Right atrium auricular region (tissue), 2 donors: ENCODE measurements around the gene ARHGEF35. TPM values are rescaled to one million over a fixed set of nuclear protein-coding genes. Genes with fewer than 3 reads are reported as not detected.
A peak's percentile ranks its signal among the peaks of the same experiment; 100 is the strongest.
"Not testable (repeated sequence)": the region's sequence is repeated elsewhere in the genome, so short reads cannot be mapped to it uniquely, and the experiment has no call there.

Experiments
- DNase-seq: peaks from one replicate; pipeline ENCODE4 v3.0.0-alpha.2; 2019; ENCODE audit warnings: low spot score
- H3K27ac ChIP-seq, 2 donors: fragments of 200-600 bp; sonication (generic); 1 replicate in 1 of 2; 2 replicates in 1 of 2; pipeline ENCODE4 v1.5.1; 2016 to 2019
- H3K27me3 ChIP-seq, 2 donors: fragments of 200-600 bp; sonication (generic); one replicate each; pipeline versions ENCODE4 v1.5.1 to v1.6.0; 2017 to 2019
- H3K36me3 ChIP-seq: fragments of 200-600 bp; sonication (generic); one replicate; pipeline ENCODE4 v1.5.1; 2016
- H3K4me1 ChIP-seq, 2 donors: fragments of 200-600 bp; sonication (generic); one replicate each; pipeline versions ENCODE4 v1.5.1 to v1.6.0; 2017 to 2019
- H3K4me3 ChIP-seq, 2 donors: fragments of 200-600 bp; sonication (generic); 1 replicate in 1 of 2; 2 replicates in 1 of 2; pipeline ENCODE4 v1.5.1; 2017 to 2019; ENCODE audit warnings: mild to moderate bottlenecking in 1 of 2, moderate library complexity in 1 of 2
- H3K9me3 ChIP-seq, 2 donors: fragments of 200-600 bp; sonication (generic); one replicate each; pipeline ENCODE4 v1.5.1; 2019
- total RNA-seq, 2 donors: library from RNA; depleted of rRNA; stranded (reverse); fragments of >200 nt; gene quantifications; one replicate each; pipeline ENCODE4 v1.1.0, GENCODE V29; 2016
- TF ChIP-seq, protein P1 (sequence below), 2 donors: fragments of 200-600 bp; sonication (generic); IDR thresholded peaks; one replicate each; pipeline ENCODE4 v1.5.1; 2019; ENCODE audit warnings: antibody characterized with exemption in 2 of 2

ARHGEF35 gene
- total RNA-seq, 2 donors from 2014 or later = 1.7 TPM

DNA sequence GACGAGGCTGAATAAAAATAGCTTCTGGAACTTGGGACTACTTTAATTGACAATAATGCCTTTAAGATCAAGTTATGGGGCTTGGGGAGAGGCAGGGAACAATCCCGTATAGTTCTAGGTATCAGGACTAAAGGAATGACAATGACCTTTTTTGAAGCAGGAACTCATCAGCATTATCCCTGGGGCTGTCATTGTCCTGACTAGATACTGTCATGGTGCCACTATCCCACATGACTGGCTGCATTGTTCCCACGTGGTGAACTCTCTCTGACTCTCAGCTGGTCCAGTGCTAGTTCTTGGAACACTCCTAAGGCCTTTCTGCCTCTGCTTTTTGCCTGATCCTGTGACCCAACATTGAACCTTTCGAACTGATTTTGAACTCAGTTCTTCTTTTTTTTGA is 3.3 kb upstream of the ARHGEF35 start:
- H3K36me3 ChIP-seq, H3K27me3 ChIP-seq, DNase-seq, H3K9me3 ChIP-seq, H3K4me1 ChIP-seq, H3K4me3 ChIP-seq, H3K27ac ChIP-seq: not testable (repeated sequence)

DNA sequence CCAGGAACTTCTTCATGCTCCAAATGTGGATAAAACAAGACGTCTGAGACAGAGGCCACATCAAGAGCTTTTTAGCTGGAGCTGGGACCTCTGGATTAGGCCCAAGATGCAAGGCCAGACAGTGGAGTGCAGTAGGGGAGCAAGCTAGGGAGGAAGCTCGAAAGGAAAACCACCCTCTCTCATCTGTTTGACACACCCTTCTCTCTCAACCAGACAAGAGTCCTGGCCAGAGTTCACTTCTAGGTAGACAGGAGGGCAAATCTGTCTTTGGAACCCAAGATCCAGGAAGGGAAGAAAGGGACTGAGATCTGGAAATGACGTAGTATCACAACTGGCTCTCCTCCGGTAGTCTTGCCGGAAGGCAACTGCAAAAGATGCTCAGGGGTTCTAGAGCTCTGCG is 1.2 kb downstream of the ARHGEF35 start:
- DNase-seq, H3K27me3 ChIP-seq, H3K4me1 ChIP-seq, H3K9me3 ChIP-seq, H3K36me3 ChIP-seq, H3K27ac ChIP-seq, H3K4me3 ChIP-seq: not testable (repeated sequence)

DNA sequence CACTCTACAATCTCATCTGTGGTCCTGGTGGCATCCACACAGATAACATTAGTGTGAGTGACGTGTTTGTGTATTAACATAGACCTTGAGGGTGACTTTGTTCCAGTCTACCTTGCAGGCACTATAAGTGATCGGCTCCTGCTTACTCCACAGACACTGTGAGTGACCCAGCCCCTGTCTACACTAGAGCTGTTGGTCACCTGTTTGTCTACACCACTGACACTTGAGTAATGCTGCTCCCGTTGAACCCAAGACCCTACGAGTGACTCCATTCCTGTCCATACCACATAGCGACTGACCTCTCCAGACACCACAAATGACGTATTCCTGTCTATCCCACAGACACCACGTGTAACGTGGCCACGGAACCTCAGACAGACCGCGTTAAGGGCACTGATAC is 1.9 kb downstream of the ARHGEF35 start:
- not testable (repeated sequence) for H3K36me3 ChIP-seq, DNase-seq, H3K9me3 ChIP-seq, H3K4me3 ChIP-seq, H3K27me3 ChIP-seq, H3K27ac ChIP-seq, H3K4me1 ChIP-seq

DNA sequence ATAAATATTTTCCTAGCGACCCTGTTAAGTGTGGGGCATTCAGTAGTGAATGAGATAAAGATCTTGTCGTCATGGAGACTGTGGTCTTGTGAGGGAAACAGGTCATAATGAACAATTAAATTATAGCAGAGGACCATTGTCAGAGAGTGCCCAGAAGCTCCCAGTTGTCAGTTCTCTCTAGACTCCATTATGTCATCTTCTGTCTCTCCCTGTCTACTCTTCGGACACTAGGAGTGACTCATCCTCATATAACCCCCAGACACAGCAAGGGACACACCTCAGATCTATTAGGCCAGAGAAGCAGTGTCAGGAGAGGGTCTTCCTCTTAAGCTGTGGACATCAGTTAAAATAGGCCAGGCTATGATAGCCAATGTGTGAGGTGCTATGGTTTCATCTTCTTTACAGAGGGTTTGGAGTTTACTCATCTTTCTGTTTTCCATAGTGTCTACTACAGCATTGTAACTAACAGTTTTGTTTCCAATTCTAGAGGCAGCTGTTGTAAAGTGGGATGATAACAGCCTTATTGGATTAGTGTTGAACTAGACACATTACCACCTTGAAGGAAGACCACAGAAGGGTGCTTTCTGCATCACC is 7.0 kb downstream of the ARHGEF35 start:
- not testable (repeated sequence) for H3K4me1 ChIP-seq, H3K27me3 ChIP-seq, H3K27ac ChIP-seq, H3K4me3 ChIP-seq, DNase-seq, H3K9me3 ChIP-seq, H3K36me3 ChIP-seq

DNA sequence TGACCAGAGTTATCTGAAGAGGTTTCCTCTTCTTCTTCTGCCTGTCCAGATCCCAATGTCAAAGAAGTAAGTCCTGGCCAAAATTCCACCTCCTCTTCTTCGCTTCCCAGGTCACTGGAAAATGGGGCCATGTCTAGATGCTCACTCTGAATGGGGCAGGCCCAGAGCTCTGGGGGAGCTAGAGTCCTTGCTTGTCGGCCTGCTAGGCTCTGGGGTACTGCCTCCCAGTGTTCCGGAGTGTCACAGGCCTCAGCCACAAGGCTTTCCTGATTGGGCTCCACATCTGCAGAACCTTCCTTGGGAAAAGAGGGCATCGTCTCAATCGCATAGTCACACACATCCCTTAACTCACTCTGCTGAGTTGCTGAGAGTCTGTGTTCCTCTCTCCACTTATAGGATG is 7.8 kb downstream of the ARHGEF35 start:
- H3K27me3 ChIP-seq, H3K9me3 ChIP-seq, DNase-seq, H3K36me3 ChIP-seq, H3K4me1 ChIP-seq, H3K4me3 ChIP-seq, H3K27ac ChIP-seq: not testable (repeated sequence)

DNA sequence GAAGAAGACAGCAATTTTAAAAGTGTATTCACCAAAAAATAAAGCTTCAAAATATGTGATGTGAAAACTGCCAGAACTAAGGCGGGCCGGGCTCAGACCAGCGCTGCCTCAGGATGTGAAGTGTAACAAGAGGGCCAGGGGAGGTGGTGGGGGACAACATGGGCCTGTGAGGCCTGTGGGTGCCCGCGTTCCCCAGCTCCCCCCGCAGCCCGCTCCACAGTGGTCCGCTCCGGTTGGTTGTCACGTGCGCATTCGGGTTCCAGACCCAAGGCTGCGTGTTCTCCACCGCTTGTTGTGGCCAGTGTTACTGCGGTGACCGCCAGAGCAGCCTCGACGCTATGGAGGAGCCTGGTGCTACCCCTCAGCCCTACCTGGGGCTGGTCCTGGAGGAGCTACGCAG is 12.5 kb downstream of the ARHGEF35 start, which contains the start of gene CTAGE4:
TSS of gene CTAGE4 (plus strand) at position 301 of the 400 bp plus-strand sequence. CDS start at position 339, 38 bp downstream.
- not testable (repeated sequence) for DNase-seq

DNA sequence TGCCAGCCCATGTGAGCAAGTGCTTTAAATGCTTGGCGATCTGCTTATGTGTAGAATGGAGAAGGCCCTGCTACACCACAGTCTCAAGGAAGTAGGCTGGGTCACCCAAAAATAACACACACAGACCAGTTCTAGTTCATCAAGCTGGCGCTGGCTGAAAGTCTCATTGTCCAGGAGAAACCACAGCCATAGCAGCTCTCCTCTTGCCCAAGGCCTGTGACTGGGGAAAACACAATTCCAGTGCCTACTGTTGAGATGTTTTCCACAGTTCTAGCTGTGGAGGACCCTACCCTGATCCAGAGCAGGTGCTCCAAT is 16.5 kb downstream of the ARHGEF35 start:
- H3K9me3 ChIP-seq, H3K27me3 ChIP-seq, H3K4me1 ChIP-seq, H3K27ac ChIP-seq, H3K4me3 ChIP-seq, H3K36me3 ChIP-seq, DNase-seq: not testable (repeated sequence)

More for the DNA sequence above, 12.5 kb downstream of the ARHGEF35 start, which contains the start of gene CTAGE4:
- not testable (repeated sequence) for H3K36me3 ChIP-seq, H3K27ac ChIP-seq, H3K27me3 ChIP-seq, H3K9me3 ChIP-seq, H3K4me3 ChIP-seq, H3K4me1 ChIP-seq

DNA sequence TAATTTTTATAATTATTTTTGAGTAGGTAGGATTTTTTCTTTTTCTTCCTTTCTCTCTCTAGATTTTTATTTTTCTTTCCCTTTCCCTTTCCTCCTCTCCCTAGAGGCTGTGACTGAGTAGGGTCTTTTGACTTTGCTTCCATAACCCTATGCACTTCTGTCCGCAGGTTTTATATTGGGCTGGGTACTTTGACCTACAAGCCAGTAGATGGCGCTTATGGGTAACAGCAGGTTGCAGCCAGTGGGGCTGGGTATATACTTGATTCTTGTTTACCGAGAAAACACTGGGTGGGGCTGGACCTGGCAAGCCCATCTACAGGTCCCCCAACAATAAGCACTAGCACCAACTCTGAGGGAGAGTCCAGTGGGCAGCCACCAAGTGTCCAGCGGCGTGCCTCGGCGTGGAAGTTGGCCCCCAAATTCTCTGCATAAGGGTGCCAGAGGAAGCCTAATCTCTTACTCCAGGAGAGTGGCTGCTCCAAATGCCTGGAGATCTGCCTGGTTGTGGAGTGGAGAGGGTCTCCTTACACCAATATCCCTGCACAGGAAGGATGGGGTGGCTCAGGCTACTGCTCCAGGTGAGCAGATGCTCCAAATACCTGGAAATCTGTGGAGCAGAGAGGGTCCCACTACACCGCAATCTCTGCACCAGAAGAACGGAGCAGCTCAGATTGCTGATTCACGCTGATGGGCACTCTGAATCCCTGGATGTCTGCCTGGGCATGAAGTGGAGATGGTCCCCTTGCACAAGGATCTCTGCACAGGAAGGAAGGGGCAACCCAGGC is 17.1 kb downstream of the ARHGEF35 start:
- H3K4me3 ChIP-seq, H3K27me3 ChIP-seq, H3K36me3 ChIP-seq, DNase-seq, H3K9me3 ChIP-seq, H3K27ac ChIP-seq, H3K4me1 ChIP-seq: not testable (repeated sequence)
- TF ChIP-seq, protein P1, sequence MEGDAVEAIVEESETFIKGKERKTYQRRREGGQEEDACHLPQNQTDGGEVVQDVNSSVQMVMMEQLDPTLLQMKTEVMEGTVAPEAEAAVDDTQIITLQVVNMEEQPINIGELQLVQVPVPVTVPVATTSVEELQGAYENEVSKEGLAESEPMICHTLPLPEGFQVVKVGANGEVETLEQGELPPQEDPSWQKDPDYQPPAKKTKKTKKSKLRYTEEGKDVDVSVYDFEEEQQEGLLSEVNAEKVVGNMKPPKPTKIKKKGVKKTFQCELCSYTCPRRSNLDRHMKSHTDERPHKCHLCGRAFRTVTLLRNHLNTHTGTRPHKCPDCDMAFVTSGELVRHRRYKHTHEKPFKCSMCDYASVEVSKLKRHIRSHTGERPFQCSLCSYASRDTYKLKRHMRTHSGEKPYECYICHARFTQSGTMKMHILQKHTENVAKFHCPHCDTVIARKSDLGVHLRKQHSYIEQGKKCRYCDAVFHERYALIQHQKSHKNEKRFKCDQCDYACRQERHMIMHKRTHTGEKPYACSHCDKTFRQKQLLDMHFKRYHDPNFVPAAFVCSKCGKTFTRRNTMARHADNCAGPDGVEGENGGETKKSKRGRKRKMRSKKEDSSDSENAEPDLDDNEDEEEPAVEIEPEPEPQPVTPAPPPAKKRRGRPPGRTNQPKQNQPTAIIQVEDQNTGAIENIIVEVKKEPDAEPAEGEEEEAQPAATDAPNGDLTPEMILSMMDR (IDR thresholded peaks at IDR 0.05) = peak in 1 of 2 donors; percentile 55

DNA sequence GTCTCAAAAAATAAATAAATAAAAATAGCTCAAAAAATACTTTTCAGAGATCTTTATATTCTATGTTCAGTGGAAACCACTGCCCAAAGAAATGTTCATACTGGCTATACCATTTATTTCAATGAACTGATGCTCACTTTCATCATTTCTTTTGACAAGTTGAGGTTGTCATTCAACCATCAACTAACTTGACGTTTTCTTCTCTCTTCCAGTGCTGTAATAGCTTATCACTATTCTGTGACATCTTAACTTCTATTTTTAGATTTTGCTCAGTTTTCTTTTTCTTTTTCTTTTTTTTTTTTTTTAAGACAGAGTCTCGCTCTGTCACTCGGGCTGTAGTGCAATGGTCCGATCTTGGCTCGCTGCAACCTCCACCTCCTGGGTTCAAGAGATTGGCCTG is 21.0 kb downstream of the ARHGEF35 start:
- H3K27ac ChIP-seq = no peak overlapping the region
- H3K36me3 ChIP-seq = no peaks in the 10 kb centered on the region
- no peak overlapping the region for H3K4me3 ChIP-seq
- DNase-seq = no peak
- H3K9me3 ChIP-seq = no peaks in the 10 kb centered on the region
- no peaks in the 10 kb centered on the region for H3K27me3 ChIP-seq
- TF ChIP-seq, protein P1 (IDR thresholded peaks at IDR 0.05) = no peak
- H3K4me1 ChIP-seq = no peaks in the 10 kb centered on the region

DNA sequence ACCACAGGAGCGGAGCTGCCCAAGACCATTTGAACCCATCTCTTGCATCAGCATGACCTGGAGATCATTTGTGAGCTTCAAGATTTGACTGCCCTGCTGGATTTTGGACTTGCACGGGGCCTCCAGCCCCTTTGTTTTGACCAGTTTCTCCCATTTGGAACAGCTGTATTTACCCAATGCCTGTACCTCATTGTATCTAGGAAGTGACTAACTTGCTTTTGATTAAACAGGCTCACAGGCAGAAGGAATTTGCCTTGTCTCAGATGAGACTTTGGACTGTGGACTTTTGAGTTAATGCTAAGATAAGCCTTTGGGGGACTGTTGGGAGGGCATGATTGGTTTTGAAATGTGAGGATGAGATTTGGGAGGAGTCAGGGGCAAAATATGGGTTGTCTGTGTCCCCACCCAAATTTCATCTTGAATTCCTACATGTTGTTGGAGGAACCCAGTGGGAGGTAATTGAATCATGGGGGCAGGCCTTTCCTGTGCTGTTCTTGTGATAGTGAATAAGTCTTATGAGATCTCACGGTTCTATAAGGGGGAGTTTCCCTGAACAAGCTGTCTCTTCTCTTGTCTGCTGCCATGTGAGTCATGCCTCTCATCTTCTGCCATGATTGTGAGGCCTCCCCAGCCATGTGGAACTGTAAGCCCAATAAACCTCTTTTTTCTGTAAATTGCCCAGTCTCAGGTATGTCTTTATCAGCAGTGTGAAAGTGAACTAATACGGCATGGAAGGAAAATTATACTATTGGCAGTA is 23.9 kb downstream of the ARHGEF35 start:
- not testable (repeated sequence) for H3K4me3 ChIP-seq, DNase-seq, H3K36me3 ChIP-seq, H3K27me3 ChIP-seq, H3K27ac ChIP-seq, H3K4me1 ChIP-seq, H3K9me3 ChIP-seq
